Spinal cord (tissue), 10 donors: Measurements from ENCODE around the gene TESMIN. TPM values are rescaled to one million over a fixed set of nuclear protein-coding genes. Genes with fewer than 3 reads are reported as not detected.
A peak's percentile ranks its signal among the peaks of the same experiment; 100 is the strongest.

Source experiments
- DNase-seq, 6 donors: peaks; one replicate each; pipeline versions ENCODE4 v3.0.0 to v3.0.0-alpha.2; 2013 to 2015; ENCODE audit warnings: low spot score in 6 of 6, low read depth in 4 of 6
- H3K27ac ChIP-seq: one replicate; pipeline ENCODE4 v1.5.1; 2013; ENCODE audit warnings: low read depth, low read length, control low read depth
- H3K27me3 ChIP-seq: one replicate; pipeline ENCODE4 v1.6.1; 2013; ENCODE audit warnings: low read length; ENCODE audit not compliant: control insufficient read depth, insufficient read depth
- H3K36me3 ChIP-seq: one replicate; pipeline ENCODE4 v1.6.1; 2013; ENCODE audit warnings: low read length; ENCODE audit not compliant: control insufficient read depth, insufficient read depth
- H3K4me1 ChIP-seq: one replicate; pipeline ENCODE4 v1.6.1; 2013; ENCODE audit warnings: low read length; ENCODE audit not compliant: control insufficient read depth, insufficient read depth
- H3K4me3 ChIP-seq: one replicate; pipeline ENCODE4 v1.5.1; 2013; ENCODE audit warnings: low read depth, low read length, control low read depth
- H3K9me3 ChIP-seq: one replicate; pipeline ENCODE4 v1.6.1; 2013; ENCODE audit warnings: low read length; ENCODE audit not compliant: control insufficient read depth, insufficient read depth
- WGBS: methylation state at CpG from one replicate; pipeline ENCODE4 v1.1.5; 2013; ENCODE audit warnings: missing lambda C conversion rate; ENCODE audit not compliant: insufficient coverage; 5-methylcytosine and 5-hydroxymethylcytosine counted together
- polyA plus RNA-seq, 2 donors: library from polyadenylated mRNA; unstranded; fragments of 120-200 nt; gene quantifications; one replicate each; pipeline ENCODE4 v1.2.1, GENCODE V29; 2013; ENCODE audit not compliant: insufficient read length in 2 of 2
- total RNA-seq, 2 donors: library from RNA; depleted of rRNA in 1 of 2; stranded (reverse); fragments of 120-200 nt in 1 of 2; fragments of >200 nt in 1 of 2; gene quantifications; one replicate each; pipeline versions ENCODE4 v1.2.3 to v1.2.4, GENCODE V29; 2013 to 2014
- donor health status: healthy.

Gene TESMIN
- total and polyA plus RNA-seq, 4 donors = 1.5 to 8.8 (median 5.5) TPM

GRCh38 chr11:68750195-68751003 lies 921 bp downstream of the TESMIN start:
- Histone ChIP-seq H3K36me3 (no peaks in the 10 kb centered on the region), H3K4me1 (peaks cover 9% of the 10 kb centered on the region), H3K27ac (no peak overlapping the region), H3K9me3 (no peaks in the 10 kb centered on the region), H3K27me3 (peaks cover 6% of the 10 kb centered on the region), H3K4me3 (no peak overlapping the region)
- WGBS = 12% methylated on average over 65 of the region's 76 CpGs
- peak in 1 of 6 donors; percentile 13 for DNase-seq

DNA sequence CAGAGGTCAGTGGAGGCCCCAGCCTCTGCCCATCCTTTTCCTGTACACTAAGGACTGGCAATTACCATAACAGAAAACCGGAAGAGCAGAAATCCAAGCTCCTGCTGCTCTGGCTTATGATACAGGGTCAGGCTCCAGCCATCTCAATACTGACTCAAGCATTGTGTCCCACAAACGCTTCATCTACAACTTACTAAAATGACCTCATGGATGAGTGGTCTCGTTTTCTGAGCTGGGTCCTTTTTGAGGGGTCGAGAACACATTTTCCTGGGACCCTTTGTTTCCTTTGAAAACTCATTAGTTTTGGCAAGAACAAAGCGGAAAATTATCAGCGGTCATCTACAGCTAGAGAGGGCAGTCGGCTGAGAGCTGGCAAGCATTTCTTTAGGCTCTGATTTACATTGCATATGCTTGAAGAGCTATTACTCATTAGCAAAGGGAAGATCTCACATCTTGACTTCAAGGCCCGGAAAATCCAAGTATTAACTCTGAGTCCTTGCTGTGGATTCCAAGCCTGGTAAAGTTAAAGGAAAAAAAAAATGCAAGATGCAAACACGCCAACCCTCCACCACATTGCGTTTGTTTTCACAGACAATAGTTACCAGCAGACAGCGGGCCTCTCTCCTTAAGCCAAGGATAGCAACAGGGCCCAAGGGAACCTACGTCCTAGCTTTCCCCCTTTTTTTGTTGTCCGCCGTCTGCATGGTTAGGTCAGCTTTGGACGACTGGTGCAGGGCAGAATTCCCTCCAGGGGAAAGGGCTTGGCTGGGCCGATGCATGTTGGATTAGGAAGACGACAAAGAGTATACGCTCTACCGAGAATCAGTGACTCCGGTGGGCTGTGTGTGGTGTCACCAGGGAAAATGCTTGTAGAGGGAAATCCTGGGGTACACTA lies 1.8 kb downstream of the TESMIN start:
- WGBS = 59% methylated on average over 13 of the region's 20 CpGs

DNA sequence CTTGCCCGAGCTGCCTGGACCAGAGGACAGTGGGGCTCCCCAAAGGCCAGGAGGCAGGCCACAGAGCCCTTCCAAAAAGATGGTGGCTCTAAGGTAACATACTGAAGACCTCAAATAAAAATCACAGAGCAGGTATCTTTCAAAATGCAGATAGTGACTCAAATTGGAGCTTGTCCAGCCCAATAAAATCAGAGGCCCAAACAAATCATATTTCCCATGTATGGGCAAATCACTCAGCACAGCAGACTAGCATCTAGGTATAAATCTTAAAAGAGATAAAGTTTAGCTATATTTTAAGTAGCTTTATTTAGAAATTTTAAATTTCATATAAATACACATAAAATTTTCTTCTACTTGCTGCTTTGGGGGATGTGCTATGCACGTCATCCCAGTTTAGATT lies 3.3 kb downstream of the TESMIN start:
- DNase-seq = no peak
- Histone ChIP-seq H3K27ac (no peak overlapping the region), H3K9me3 (no peaks in the 10 kb centered on the region), H3K4me1 (peaks cover 9% of the 10 kb centered on the region), H3K27me3 (peaks cover 4% of the 10 kb centered on the region), H3K36me3 (no peaks in the 10 kb centered on the region), H3K4me3 (no peak overlapping the region)
- 40% methylated on average over 1 of the region's 2 CpGs for WGBS

More for the DNA sequence above, 1.8 kb downstream of the TESMIN start:
- Histone ChIP-seq H3K36me3 (no peaks in the 10 kb centered on the region), H3K27me3 (peaks cover 6% of the 10 kb centered on the region), H3K9me3 (no peaks in the 10 kb centered on the region), H3K27ac (no peak overlapping the region), H3K4me1 (peaks cover 9% of the 10 kb centered on the region), H3K4me3 (no peak overlapping the region)
- peak in 2 of 6 donors; percentile 21 to 31 for DNase-seq

DNA sequence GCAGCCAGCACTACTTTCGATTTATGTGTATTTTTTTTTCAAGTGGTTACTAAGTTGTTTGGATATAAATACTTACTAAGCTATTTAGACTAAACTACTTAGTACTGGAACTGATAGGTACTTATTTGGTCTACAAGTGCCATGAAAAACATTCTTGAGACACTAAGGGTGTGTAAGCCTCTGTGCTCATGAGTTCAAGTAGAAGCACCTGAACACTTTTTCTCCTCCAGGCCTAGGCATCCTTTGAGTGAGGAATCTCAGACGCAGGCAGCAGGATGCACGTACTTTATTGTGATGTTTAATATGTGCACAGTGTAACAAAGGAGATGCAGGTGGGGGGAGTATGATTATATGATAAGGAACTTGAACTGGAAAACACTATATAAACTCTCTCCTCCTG lies 7.8 kb downstream of the TESMIN start:
- Histone ChIP-seq H3K4me1 (no peaks in the 10 kb centered on the region), H3K9me3 (no peaks in the 10 kb centered on the region), H3K27ac (no peak overlapping the region), H3K27me3 (no peaks in the 10 kb centered on the region), H3K4me3 (no peak overlapping the region), H3K36me3 (no peaks in the 10 kb centered on the region)
- no CpG with 5 or more reads among the region's 3 CpGs for WGBS
- DNase-seq = no peak

DNA sequence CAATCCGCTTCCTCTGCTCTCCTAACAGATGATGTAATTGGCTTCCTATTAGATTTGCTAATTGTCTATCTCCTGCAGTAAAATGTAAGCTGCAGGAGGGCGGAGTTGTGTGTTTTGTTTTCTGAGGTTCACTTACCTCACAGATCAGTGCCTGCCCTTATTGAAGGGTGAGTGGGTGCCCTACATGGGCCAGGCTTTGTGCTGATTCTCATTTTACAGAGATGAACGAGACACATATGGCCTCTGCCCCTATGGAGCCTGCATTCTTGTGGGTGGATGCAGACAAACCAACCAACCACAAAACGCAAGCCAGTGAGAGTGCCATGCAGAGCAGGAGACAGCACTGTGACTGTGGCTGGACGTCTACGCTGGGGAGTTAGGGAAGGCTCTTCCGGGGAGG lies 9.9 kb downstream of the TESMIN start:
- no peak for DNase-seq
- no peaks in the 10 kb centered on the region for H3K9me3 ChIP-seq
- H3K27ac ChIP-seq = no peak overlapping the region
- H3K4me3 ChIP-seq = no peak overlapping the region
- no peaks in the 10 kb centered on the region for H3K36me3 ChIP-seq
- peaks cover 4% of the 10 kb centered on the region for H3K4me1 ChIP-seq
- WGBS = 29% methylated on average over 1 of the region's 7 CpGs
- no peaks in the 10 kb centered on the region for H3K27me3 ChIP-seq

GRCh38 chr11:68735646-68736045 lies 15.7 kb downstream of the TESMIN start:
- H3K27ac ChIP-seq = no peak overlapping the region
- no peaks in the 10 kb centered on the region for H3K27me3 ChIP-seq
- no peaks in the 10 kb centered on the region for H3K36me3 ChIP-seq
- H3K4me3 ChIP-seq = no peak overlapping the region
- H3K4me1 ChIP-seq = peaks cover 4% of the 10 kb centered on the region
- WGBS = 92% methylated on average over 4 of the region's 6 CpGs
- no peaks in the 10 kb centered on the region for H3K9me3 ChIP-seq
- DNase-seq = peak in 1 of 6 donors; percentile 22

DNA sequence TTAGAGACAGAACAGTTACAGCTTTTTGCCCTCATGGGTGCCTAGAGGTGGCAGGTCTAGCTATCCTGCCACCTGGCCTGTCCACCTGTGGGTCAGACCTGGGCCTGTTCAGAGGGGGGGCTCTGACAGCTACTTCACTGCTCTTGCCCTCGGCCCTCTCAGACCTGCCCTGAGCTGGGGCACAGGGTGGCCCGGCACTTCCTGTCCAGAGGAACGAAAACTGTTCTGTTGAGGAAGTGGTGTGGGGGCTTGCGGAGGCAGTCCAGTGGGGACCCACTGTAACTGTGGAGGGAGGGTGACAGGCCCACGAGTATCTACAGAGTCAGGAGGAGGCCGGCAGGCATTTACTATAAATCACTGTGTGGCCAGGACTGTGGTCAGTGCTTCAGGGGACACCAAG lies 16.2 kb downstream of the TESMIN start:
- peaks cover 4% of the 10 kb centered on the region for H3K4me1 ChIP-seq
- 79% methylated on average over 5 of the region's 6 CpGs for WGBS
- no peak for DNase-seq
- no peaks in the 10 kb centered on the region for H3K27me3 ChIP-seq
- H3K36me3 ChIP-seq = no peaks in the 10 kb centered on the region
- H3K4me3 ChIP-seq = no peak overlapping the region
- no peaks in the 10 kb centered on the region for H3K9me3 ChIP-seq
- no peak overlapping the region for H3K27ac ChIP-seq

- 60% methylated on average over 1 of the region's 7 CpGs for WGBS
Observed at GRCh38 chr11:68734111-68734510, 17.2 kb downstream of the TESMIN start.

GRCh38 chr11:68727783-68728182 lies 23.5 kb downstream of the TESMIN start:
- Histone ChIP-seq H3K27me3 (no peaks in the 10 kb centered on the region), H3K4me3 (no peak overlapping the region), H3K4me1 (no peaks in the 10 kb centered on the region), H3K36me3 (no peaks in the 10 kb centered on the region), H3K27ac (no peak overlapping the region), H3K9me3 (no peaks in the 10 kb centered on the region)
- DNase-seq = peak in 2 of 6 donors; percentile 12 to 37
- WGBS = 65% methylated on average over 2 of the region's 6 CpGs

More at GRCh38 chr11:68734111-68734510, 17.2 kb downstream of the TESMIN start:
- Histone ChIP-seq H3K9me3 (no peaks in the 10 kb centered on the region), H3K4me3 (no peak overlapping the region), H3K27ac (no peak overlapping the region), H3K36me3 (no peaks in the 10 kb centered on the region), H3K27me3 (no peaks in the 10 kb centered on the region), H3K4me1 (peaks cover 4% of the 10 kb centered on the region)
- peak in 1 of 6 donors; percentile 9 for DNase-seq
